GM12878 (cell line): ENCODE data around the gene TRPM3. TPM values are rescaled to one million over a fixed set of nuclear protein-coding genes. Genes with fewer than 3 reads are reported as not detected.

Source experiments
- ATAC-seq: fragments of 200-7000 bp; cut with Tn5 transposase; 3 replicates; pipeline ENCODE4 v1.9.1; 2020; ENCODE audit warnings: mild to moderate bottlenecking, moderate library complexity
- BruUV-seq: library from RNA; stranded (reverse); fragments of 400-500 nt; replicated peaks from 2 replicates; lab custom pipeline; 2021; lab: Mats Ljungman, UMichigan
- CTCF ChIA-PET: fragments of 300-600 bp; sonication (Branson Sonifier 250); formaldehyde crosslinking; extraction: SDS; loops from one replicate; lab custom pipeline; 2021; ENCODE audit warnings: inconsistent platforms; lab: Yijun Ruan, JAX
- POLR2A ChIA-PET: fragments of 350-600 bp; formaldehyde crosslinking; extraction: SDS; loops from one replicate; lab custom pipeline; 2021; ENCODE audit warnings: inconsistent platforms; lab: Charles Lee
- RAD21 ChIA-PET: fragments of 300-600 bp; sonication (Branson Sonifier 250); formaldehyde crosslinking; loops from one replicate; lab custom pipeline; 2023; ENCODE audit warnings: antibody characterized with exemption; ENCODE audit not compliant: unreplicated experiment; lab: Charles Lee
- SMC1A ChIA-PET: fragments of 300-600 bp; sonication (Branson Sonifier 250); formaldehyde crosslinking; loops from one replicate; lab custom pipeline; 2023; ENCODE audit not compliant: unreplicated experiment, uncharacterized antibody; lab: Charles Lee
- DNase-seq: peaks from one replicate; pipeline ENCODE4 v3.0.0-alpha.2; 2011; ENCODE audit warnings: low read depth, low spot score
- FAIRE-seq: peaks from 3 replicates; lab custom pipeline; 2011; peaks lifted over from hg19 to GRCh38; lab: Jason Lieb, UNC
- H2AFZ ChIP-seq: 2 replicates; pipeline ENCODE4 v1.6.0; 2011; ENCODE audit warnings: low read depth, low read length, control low read depth; ENCODE audit not compliant: control insufficient read depth
- H3K27ac ChIP-seq: 2 replicates; pipeline ENCODE4 v1.5.1; 2011; ENCODE audit warnings: control low read depth; ENCODE audit not compliant: control insufficient read depth, insufficient read depth
- H3K27me3 ChIP-seq, 2 experiments: replicated peaks in 1 of 2; 2 replicates each; pipeline versions ENCODE4 v1.6.0 to v1.6.1; 2011; ENCODE audit warnings: low read length in 1 of 2; ENCODE audit not compliant: control insufficient read depth in 2 of 2, insufficient read depth in 2 of 2
- H3K36me3 ChIP-seq, 2 experiments: 2 replicates each; pipeline ENCODE4 v1.5.1; 2011; ENCODE audit warnings: low read length in 1 of 2; ENCODE audit not compliant: control insufficient read depth in 2 of 2, insufficient read depth in 2 of 2
- H3K4me1 ChIP-seq: 2 replicates; pipeline ENCODE4 v1.6.1; 2011; ENCODE audit warnings: mild to moderate bottlenecking, low read length, moderate library complexity, mixed read lengths; ENCODE audit not compliant: control insufficient read depth, insufficient read depth
- H3K4me2 ChIP-seq: 2 replicates; pipeline ENCODE4 v1.6.0; 2011; ENCODE audit warnings: control low read depth; ENCODE audit not compliant: control insufficient read depth, insufficient read depth
- H3K4me3 ChIP-seq: fragments of 200-600 bp; sonication (generic); 2 replicates; pipeline ENCODE4 v1.5.1; 2016
- H3K79me2 ChIP-seq: 2 replicates; pipeline ENCODE4 v1.6.0; 2011; ENCODE audit warnings: low read length; ENCODE audit not compliant: control insufficient read depth, insufficient read depth
- H3K9ac ChIP-seq: 2 replicates; pipeline ENCODE4 v1.8.0; 2011; ENCODE audit warnings: low read length, control low read depth, mixed read lengths; ENCODE audit not compliant: control insufficient read depth, insufficient read depth
- H3K9me3 ChIP-seq: replicated peaks from 3 replicates; pipeline ENCODE4 v1.5.1; 2011; ENCODE audit warnings: mild to moderate bottlenecking, low read length; ENCODE audit not compliant: control insufficient read depth, insufficient read depth
- H4K20me1 ChIP-seq: 2 replicates; pipeline ENCODE4 v1.6.0; 2011; ENCODE audit not compliant: control insufficient read depth, insufficient read depth
- BCL11A ChIP-seq: IDR thresholded peaks from 2 replicates; pipeline ENCODE4 v1.6.1; 2011; ENCODE audit warnings: low read depth, low read length
- CBFB ChIP-seq: IDR thresholded peaks from 2 replicates; pipeline ENCODE4 v1.6.1; 2016; ENCODE audit warnings: antibody characterized with exemption, low read depth
- EED ChIP-seq: sonication (generic); IDR thresholded peaks from 2 replicates; pipeline ENCODE4 v1.6.1; 2016; ENCODE audit warnings: antibody characterized with exemption, low read depth
- KLF5 ChIP-seq: fragments of 450-650 bp; IDR thresholded peaks from 2 replicates; pipeline ENCODE4 v1.6.1; 2014; ENCODE audit warnings: mild to moderate bottlenecking; ENCODE audit not compliant: partially characterized antibody
- MTA3 ChIP-seq: IDR thresholded peaks from 2 replicates; pipeline ENCODE4 v1.6.1; 2012; ENCODE audit warnings: low read length, inconsistent platforms, borderline replicate concordance
- NFYA ChIP-seq: IDR thresholded peaks from 2 replicates; pipeline ENCODE4 v1.6.1; 2011; ENCODE audit warnings: low read depth, mild to moderate bottlenecking, low read length, improper control_type of control experiment, borderline replicate concordance
- NR2F1 ChIP-seq: fragments of 450-650 bp; conservative IDR thresholded peaks from 2 replicates; pipeline ENCODE4 v1.6.1; 2017; ENCODE audit warnings: mild to moderate bottlenecking
- PAX5 ChIP-seq: IDR thresholded peaks from 2 replicates; pipeline ENCODE4 v1.6.1; 2011; ENCODE audit warnings: low read depth, low read length, borderline replicate concordance
- PAX8 ChIP-seq: fragments of 450-650 bp; IDR thresholded peaks from 2 replicates; pipeline ENCODE4 v1.6.1; 2017; ENCODE audit warnings: mild to moderate bottlenecking, moderate library complexity
- SPI1 ChIP-seq: IDR thresholded peaks from 2 replicates; pipeline ENCODE4 v1.6.1; 2011; ENCODE audit warnings: low read depth, mild to moderate bottlenecking, low read length, moderate library complexity, borderline replicate concordance; ENCODE audit not compliant: insufficient read depth
- STAT3 ChIP-seq: IDR thresholded peaks from 2 replicates; pipeline ENCODE4 v1.6.1; 2011; ENCODE audit warnings: low read depth, low read length, improper control_type of control experiment
- TAF1 ChIP-seq: IDR thresholded peaks from 2 replicates; pipeline ENCODE4 v1.6.1; 2011; ENCODE audit warnings: mild to moderate bottlenecking, low read depth, low read length, borderline replicate concordance
- ZBTB33 ChIP-seq: fragments of 450-650 bp; IDR thresholded peaks from 2 replicates; pipeline ENCODE4 v1.6.1; 2017; ENCODE audit warnings: mild to moderate bottlenecking
- WGBS: methylation state at CpG from one replicate; pipeline ENCODE4 v1.1.6; 2016; ENCODE audit warnings: low lambda C conversion rate; ENCODE audit not compliant: insufficient replicate concordance, insufficient coverage; ENCODE audit errors: missing lambda C conversion rate; 5-methylcytosine and 5-hydroxymethylcytosine counted together
- in situ Hi-C: fragments of 300-500 bp; cut with MboI; formaldehyde crosslinking; loops from 9 replicates; pipeline ENCODE4 v1.14.3; 2018; ENCODE audit warnings: mixed read lengths
- intact Hi-C: fragments of 100-400 bp; cut with micrococcal nuclease; formaldehyde crosslinking; loops from one replicate; pipeline ENCODE4 v1.14.2; 2022; ENCODE audit not compliant: unreplicated experiment
- polyA plus RNA-seq, 11 experiments: library from polyadenylated mRNA; depleted of rRNA in 4 of 11; unstranded in 6 of 11; stranded (reverse) in 5 of 11; fragments of >200 nt; fragmentation: Nextera tagmentation in 4 of 11; fragmentation: Illumina TruSeq in 1 of 11; extraction: Ambion mirVana in 4 of 11; extraction: Trizol in 1 of 11; gene quantifications; 1 replicate in 1 of 11; 2 replicates in 10 of 11; pipeline versions ENCODE4 v1.2.1 to v1.2.3, GENCODE V29; 2011 to 2016; ENCODE audit warnings: inconsistent platforms in 2 of 11, missing spikeins in 2 of 11, low read depth in 1 of 11
- total RNA-seq, 4 experiments: library from RNA; depleted of rRNA in 3 of 4; stranded (reverse); fragments of >200 nt in 3 of 4; fragmentation: Illumina TruSeq in 1 of 4; extraction: Trizol in 1 of 4; gene quantifications; 2 replicates each; pipeline versions ENCODE4 v1.2.1 to v1.2.3, GENCODE V29; 2013 to 2021

TRPM3 gene
- total and polyA plus RNA-seq, 10 of the 15 experiments (the other 5 are each of a cell fraction or from before 2014, with no cell fraction given), result not detected

DNA sequence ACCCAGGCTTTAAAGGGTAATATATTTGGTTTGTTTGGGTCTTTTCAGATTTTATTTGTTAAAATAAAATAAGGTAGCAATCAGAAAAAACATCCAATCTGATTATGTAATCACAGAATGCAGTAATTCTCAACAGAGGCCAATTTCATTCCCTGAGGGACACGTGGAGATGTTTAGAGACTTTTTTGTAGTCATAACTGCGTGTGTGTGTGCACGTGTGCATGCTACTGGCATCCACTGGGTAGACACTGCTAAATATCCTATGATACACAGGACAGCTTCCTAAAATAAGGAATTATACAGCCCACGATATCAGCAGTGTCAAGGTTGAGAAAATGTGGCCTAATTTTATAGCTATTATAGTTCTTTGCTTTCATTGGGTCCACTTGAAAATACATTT is 526.2 kb downstream of the TRPM3 start:
- Histone ChIP-seq H3K4me2 (no peak overlapping the region), H3K4me3 (no peak overlapping the region), H3K27me3 (no peaks in the 10 kb centered on the region; a peak in 2 of 4 replicates), H4K20me1 (no peaks in the 10 kb centered on the region), H3K27ac (no peak overlapping the region), H3K79me2 (no peaks in the 10 kb centered on the region), H3K9ac (no peak overlapping the region), H3K36me3 (no peaks in the 10 kb centered on the region), H2AFZ (no peak overlapping the region), H3K9me3 (no peaks in the 10 kb centered on the region), H3K4me1 (no peaks in the 10 kb centered on the region)
- RAD21 ChIA-PET, result no interaction called here
- no TSS peak for BruUV-seq
- intact Hi-C loops, result no loop called here
- 11% methylated on average over 4 of the region's 4 CpGs for WGBS
- ATAC-seq, result no peak
- CTCF ChIA-PET, result interaction anchor here (0.6 kb wide), 1 partner anchor 168 kb away, joined by 3 read pairs; no protein-coding TSS in a partner anchor
- POLR2A ChIA-PET, result no interaction called here
- no peak for FAIRE-seq
- TF ChIP-seq NR2F1 (no peak), SPI1 (no peak), BCL11A (no peak), NFYA (no peak), PAX5 (no peak), MTA3 (no peak), ZBTB33 (no peak), STAT3 (no peak), TAF1 (no peak), CBFB (no peak), KLF5 (no peak), EED (no peak), PAX8 (no peak)
- SMC1A ChIA-PET, result interaction anchor here (0.7 to 1.2 kb wide), 3 partner anchors 9 to 99 kb away, joined by 3 read pairs; no protein-coding TSS in a partner anchor
- DNase-seq, result no peak
- in situ Hi-C loops, result no loop called here
